ENCODE results near the gene DCC. TPM values are rescaled to one million over a fixed set of nuclear protein-coding genes. Genes with fewer than 3 reads are reported as not detected.

The DCC gene
- total and polyA plus RNA-seq, 2 donors (not counting 1 experiment from before 2014, with no cell fraction given), result 0.14 TPM; not detected in 1

DNA sequence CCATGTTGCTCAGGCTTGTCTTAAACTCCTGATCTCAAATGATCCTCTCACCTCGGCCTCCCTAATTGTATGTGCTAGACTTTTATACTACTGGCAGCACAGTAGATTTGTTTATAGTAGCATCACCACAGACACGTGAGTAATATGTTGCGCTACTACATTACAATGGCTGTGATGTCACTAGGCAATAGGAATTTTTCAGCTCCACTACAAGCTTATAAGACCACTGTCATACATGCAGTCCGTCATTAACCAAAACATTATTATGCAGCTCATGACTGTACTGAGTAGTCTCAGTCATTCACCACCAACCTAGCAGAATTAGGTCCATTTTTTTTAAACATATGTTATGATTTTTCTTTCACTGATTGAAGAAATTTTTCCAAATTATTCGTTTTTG lies 398.9 kb downstream of the DCC start:
- no peak overlapping the region for H3K4me3 ChIP-seq (replicated peaks in 1 of 4; ENCODE audit: control extremely low read depth in 1 of 4, insufficient read depth in 1 of 4, low read depth in 3 of 4, low read length in 4 of 4)
- no peak for DNase-seq (ENCODE audit: low read depth in 2 of 2)
- H3K9me3 ChIP-seq (ENCODE audit: control insufficient read depth, insufficient read depth, low read depth, low read length), result no peaks in the 10 kb centered on the region
- no peaks in the 10 kb centered on the region for H3K27me3 ChIP-seq (ENCODE audit: control insufficient read depth, insufficient read depth, low read length)
- no peaks in the 10 kb centered on the region for H3K36me3 ChIP-seq (ENCODE audit: control insufficient read depth, insufficient read depth, low read length)
- no peak overlapping the region for H3K27ac ChIP-seq (ENCODE audit: insufficient read depth, low read length)
- no peaks in the 10 kb centered on the region for H4K20me1 ChIP-seq (ENCODE audit: control insufficient read depth, extremely low read depth, insufficient read depth, low read length)
- no peak overlapping the region for H2AFZ ChIP-seq (ENCODE audit: low read length)
- TF ChIP-seq EZH2 (IDR thresholded peaks at IDR 0.05; ENCODE audit: low read length, missing control alignments) (no peak), CTCF (conservative IDR thresholded peaks at IDR 0.05 in 1 of 2, IDR thresholded peaks at IDR 0.05 in 1 of 2; ENCODE audit: low read depth in 1 of 2, low read length in 2 of 2) (no peak)
- no peak overlapping the region for H3K4me2 ChIP-seq (ENCODE audit: extremely low read depth, insufficient read depth, low read length)
- no peak overlapping the region for H3K9ac ChIP-seq (ENCODE audit: insufficient read depth, low read length)
- no peaks in the 10 kb centered on the region for H3K79me2 ChIP-seq (ENCODE audit: control insufficient read depth, insufficient read depth, low read length)
- no peaks in the 10 kb centered on the region for H3K4me1 ChIP-seq (ENCODE audit: control insufficient read depth, extremely low read depth, insufficient read depth, low read length)

DNA sequence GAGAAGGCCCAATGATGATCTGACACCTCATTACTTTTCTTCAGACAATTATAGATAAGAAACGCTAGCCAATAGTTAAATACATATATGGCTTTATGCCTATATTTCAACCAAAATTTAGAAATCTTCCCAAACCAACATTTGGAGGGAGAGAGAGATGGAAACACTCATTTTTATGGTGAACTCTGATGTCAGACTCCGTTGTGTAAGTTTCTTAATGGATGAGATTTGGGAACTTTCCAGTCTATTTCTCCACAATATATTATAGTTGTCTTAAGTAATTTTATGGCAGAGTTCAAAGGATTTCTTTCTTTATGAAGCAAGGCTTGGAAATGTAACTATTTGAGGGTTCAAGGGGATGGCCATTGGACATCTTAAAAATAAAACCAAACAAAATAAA lies 407.0 kb downstream of the DCC start:
- H3K9me3 ChIP-seq (ENCODE audit: control insufficient read depth, insufficient read depth, low read depth, low read length), result no peaks in the 10 kb centered on the region
- H3K27me3 ChIP-seq (ENCODE audit: control insufficient read depth, insufficient read depth, low read length), result no peaks in the 10 kb centered on the region
- no peak overlapping the region for H3K9ac ChIP-seq (ENCODE audit: insufficient read depth, low read length)

GRCh38 chr18:52747869-52748268 lies 407.9 kb downstream of the DCC start:
- TF ChIP-seq CTCF (conservative IDR thresholded peaks at IDR 0.05 in 1 of 2, IDR thresholded peaks at IDR 0.05 in 1 of 2; ENCODE audit: low read depth in 1 of 2, low read length in 2 of 2) (no peak), EZH2 (IDR thresholded peaks at IDR 0.05; ENCODE audit: low read length, missing control alignments) (no peak)
- Histone ChIP-seq H3K79me2 (ENCODE audit: control insufficient read depth, insufficient read depth, low read length) (no peaks in the 10 kb centered on the region), H3K4me1 (ENCODE audit: control insufficient read depth, extremely low read depth, insufficient read depth, low read length) (no peaks in the 10 kb centered on the region), H3K27me3 (ENCODE audit: control insufficient read depth, insufficient read depth, low read length) (no peaks in the 10 kb centered on the region), H3K9me3 (ENCODE audit: control insufficient read depth, insufficient read depth, low read depth, low read length) (no peaks in the 10 kb centered on the region), H4K20me1 (ENCODE audit: control insufficient read depth, extremely low read depth, insufficient read depth, low read length) (no peaks in the 10 kb centered on the region), H3K4me3 (replicated peaks in 1 of 4; ENCODE audit: control extremely low read depth in 1 of 4, insufficient read depth in 1 of 4, low read depth in 3 of 4, low read length in 4 of 4) (no peak overlapping the region), H3K36me3 (ENCODE audit: control insufficient read depth, insufficient read depth, low read length) (no peaks in the 10 kb centered on the region), H3K27ac (ENCODE audit: insufficient read depth, low read length) (no peak overlapping the region), H2AFZ (ENCODE audit: low read length) (no peak overlapping the region), H3K4me2 (ENCODE audit: extremely low read depth, insufficient read depth, low read length) (no peak overlapping the region), H3K9ac (ENCODE audit: insufficient read depth, low read length) (no peak overlapping the region)
- no peak for DNase-seq (ENCODE audit: low read depth in 2 of 2)

More for the DNA sequence above, 407.0 kb downstream of the DCC start:
- Histone ChIP-seq H3K4me3 (replicated peaks in 1 of 4; ENCODE audit: control extremely low read depth in 1 of 4, insufficient read depth in 1 of 4, low read depth in 3 of 4, low read length in 4 of 4) (no peak overlapping the region), H4K20me1 (ENCODE audit: control insufficient read depth, extremely low read depth, insufficient read depth, low read length) (no peaks in the 10 kb centered on the region), H3K4me1 (ENCODE audit: control insufficient read depth, extremely low read depth, insufficient read depth, low read length) (no peaks in the 10 kb centered on the region), H3K79me2 (ENCODE audit: control insufficient read depth, insufficient read depth, low read length) (no peaks in the 10 kb centered on the region), H2AFZ (ENCODE audit: low read length) (no peak overlapping the region), H3K4me2 (ENCODE audit: extremely low read depth, insufficient read depth, low read length) (no peak overlapping the region), H3K36me3 (ENCODE audit: control insufficient read depth, insufficient read depth, low read length) (no peaks in the 10 kb centered on the region), H3K27ac (ENCODE audit: insufficient read depth, low read length) (no peak overlapping the region)
- no peak for DNase-seq (ENCODE audit: low read depth in 2 of 2)
- TF ChIP-seq CTCF (conservative IDR thresholded peaks at IDR 0.05 in 1 of 2, IDR thresholded peaks at IDR 0.05 in 1 of 2; ENCODE audit: low read depth in 1 of 2, low read length in 2 of 2), result no peak
- TF ChIP-seq EZH2 (IDR thresholded peaks at IDR 0.05; ENCODE audit: low read length, missing control alignments), result no peak

Data from fibroblast of lung (primary cell).